NOMO-1 treated with dmso at 0.1 percent for 144 hours (cell line): ENCODE results near the gene GTF2H4.

Experiments
- DNase-seq: peaks from one replicate; lab custom pipeline; 2025; ENCODE audit not compliant: unreplicated experiment; lab: John Stamatoyannopoulos, UW

Gene GTF2H4

DNA sequence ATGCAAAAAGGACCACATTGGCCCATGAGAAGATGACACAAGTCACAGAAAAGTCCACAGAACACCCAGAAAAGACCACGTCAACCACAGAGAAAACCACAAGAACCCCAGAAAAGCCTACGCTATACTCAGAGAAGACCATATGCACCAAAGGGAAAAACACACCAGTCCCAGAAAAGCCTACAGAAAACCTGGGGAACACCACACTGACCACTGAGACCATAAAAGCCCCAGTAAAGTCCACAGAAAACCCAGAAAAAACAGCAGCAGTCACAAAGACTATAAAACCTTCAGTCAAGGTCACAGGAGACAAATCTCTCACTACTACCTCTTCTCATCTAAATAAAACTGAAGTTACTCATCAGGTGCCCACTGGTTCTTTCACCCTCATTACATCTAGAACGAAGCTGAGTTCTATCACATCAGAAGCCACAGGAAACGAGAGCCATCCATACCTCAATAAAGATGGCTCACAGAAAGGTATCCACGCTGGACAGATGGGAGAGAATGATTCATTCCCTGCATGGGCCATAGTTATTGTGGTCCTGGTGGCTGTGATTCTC is 44.0 kb downstream of the GTF2H4 start:
- no peak for DNase-seq

DNA sequence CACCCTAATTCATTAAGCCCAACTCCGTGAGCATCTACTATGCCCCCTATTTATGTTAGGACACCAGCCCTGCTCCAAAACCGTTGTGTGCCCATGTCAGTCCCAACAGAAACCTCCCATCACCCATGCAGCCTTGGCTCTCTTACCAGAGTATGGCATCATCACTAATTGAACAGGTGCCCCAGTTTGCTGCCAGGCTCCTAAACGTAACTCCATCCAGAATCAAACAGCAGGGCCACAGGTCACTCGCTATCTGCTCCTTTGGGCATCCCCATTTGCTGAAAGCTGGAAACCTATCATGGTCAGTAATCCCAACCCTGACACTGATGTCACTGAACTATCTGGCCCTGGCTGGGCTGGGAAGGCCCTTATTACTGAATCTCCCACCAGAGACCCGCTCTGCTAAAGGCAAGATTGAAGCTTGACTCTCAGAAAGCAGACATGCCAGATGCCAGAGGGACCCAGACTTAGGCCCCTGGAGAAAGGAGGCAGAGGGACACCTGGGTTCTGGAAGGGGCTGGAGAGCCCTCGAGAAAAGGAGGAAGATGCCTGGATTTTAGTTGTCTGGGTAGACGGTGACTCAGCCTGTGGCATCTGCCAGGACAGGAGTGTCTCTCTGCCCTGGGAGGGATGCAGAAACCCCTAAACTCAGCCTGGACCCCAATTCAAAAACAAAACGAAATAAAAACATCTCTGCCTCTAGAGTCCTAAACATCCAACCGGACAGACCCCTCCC is 46.8 kb downstream of the GTF2H4 start:
- DNase-seq = no peak

DNA sequence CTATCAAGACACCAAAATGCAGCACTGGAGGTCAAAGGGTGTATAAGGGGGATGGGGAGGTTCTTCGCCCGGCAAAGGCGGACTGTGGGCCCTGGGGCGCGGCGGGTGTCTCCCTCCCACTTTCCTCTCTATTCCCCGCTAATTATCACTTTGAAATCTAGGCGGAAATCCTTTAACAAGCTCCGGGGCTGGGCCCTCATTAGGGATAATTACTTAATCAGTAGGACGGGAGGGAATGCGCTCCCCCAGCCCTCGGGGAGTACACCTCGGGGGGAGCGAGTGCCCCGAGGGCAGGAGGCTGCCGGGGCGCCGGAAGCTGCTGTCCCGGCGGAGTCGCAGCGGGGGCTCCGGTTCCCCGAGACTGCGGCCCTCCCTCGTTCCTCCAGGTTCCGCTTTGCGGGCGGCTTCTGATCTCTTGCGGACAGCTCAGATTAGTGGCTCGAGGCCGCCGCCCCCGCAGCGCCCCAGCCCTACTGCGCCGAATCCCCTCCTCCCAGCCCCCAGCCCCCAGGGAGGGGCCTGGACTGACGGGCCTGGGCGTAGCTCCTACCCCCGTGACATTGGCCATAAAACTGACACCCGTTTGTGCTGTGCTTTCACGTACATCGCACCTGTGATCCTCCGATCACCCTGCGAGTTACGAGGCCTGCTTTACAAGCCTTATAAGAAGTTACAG is 47.5 kb downstream of the GTF2H4 start:
- peak; percentile 42 for DNase-seq

DNA sequence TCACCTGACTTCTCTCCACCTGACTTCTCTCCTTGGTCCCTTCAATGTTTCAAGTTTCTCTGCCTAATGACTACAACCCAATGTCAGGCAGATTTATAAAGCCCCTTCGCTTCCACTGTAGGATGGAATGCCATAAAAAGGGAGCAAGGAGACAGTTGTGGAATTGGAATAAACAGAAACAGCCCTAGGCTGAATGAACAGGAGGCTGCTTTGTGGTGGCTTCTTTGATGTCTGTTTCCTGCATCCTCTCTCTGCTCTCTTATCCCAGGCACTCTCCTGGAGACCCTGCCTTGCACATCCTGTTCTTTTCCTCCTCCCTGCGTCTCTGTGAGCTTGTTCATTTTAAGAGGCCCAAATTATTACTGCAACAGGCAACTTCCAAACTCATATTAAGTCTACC is 49.7 kb downstream of the GTF2H4 start:
- no peak for DNase-seq

DNA sequence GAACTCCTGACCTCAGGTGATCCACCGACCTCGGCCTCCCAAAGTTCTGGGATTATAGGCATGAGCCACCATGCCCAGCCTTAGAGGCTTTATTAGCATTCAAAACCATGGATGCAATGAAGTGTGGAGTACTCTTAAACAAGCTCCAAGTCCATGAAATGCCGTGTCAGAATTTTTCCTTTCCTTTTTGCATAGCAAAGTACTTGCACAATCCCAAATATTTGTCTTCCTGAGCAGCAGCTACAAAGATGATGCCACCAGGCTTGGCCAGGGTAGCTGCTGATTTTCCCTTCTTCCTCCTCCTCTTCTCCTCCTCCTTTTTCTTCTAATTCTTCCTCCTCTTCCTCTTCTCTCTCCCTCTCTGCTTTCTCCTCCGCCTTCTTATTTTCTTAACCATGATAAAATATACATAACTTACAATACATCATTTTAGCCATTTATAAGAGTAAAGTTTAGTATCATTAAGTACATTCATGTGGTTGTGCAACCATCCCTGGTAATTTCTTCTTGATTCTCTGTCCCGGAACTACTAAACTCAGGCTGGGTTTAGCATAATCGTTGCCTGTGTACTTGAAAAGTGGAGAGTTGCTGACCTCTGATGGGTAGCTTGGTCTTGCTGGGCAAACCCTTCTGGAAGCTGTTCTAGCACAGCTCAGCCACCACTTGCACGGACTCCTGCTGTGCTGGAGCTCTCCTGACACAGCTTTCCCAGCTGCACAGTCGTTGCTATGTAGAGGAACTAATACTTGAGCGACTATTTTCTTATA is 53.1 kb downstream of the GTF2H4 start:
- DNase-seq = no peak

DNA sequence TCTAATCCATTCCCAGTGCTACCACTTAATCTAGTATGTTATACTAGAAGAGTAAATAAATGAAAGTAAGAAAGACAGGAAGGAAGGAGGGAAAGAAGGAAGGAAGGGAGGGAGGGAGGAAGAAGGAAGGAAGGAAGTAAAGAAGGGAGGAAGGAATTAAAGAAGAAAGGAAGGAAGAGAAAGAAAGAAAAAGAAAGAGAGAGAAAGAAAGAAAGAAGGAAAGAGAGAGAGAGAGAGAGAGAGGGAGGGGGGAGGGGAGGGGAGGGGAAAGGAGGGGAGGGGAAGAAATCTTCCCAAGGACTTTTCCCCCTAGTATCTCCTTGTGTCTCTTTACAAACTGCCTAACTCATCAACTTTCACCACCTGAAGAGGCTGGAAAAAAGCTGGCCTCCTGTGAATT is 54.7 kb downstream of the GTF2H4 start:
- DNase-seq = no peak

DNA sequence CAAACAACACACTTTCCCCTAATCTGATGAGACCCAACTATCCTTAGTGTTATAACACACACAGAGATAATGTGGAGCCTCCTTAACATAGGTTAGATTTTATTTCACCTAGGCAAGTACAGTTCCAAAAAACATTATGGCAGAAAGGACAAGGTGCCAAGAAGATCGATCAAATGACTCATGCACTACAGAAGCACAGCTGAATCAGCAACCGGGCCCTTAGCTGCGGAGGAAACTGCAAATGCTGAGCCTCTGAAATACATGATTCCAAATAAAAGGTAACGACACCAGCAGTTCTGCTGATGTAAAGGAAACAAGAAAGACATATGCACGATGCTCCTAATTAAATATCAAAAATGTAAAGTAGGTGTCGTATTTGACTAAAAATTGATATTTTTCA is 55.6 kb downstream of the GTF2H4 start:
- DNase-seq = no peak
